Esophagus (tissue), 2 donors: ENCODE results near the gene TXLNB. TPM values are rescaled to one million over a fixed set of nuclear protein-coding genes. Genes with fewer than 3 reads are reported as not detected.

Source experiments
- H3K27ac ChIP-seq, 2 donors: one replicate each; pipeline ENCODE4 v1.5.1; 2013; ENCODE audit warnings: low read depth in 2 of 2, mild to moderate bottlenecking in 2 of 2, inconsistent platforms in 1 of 2, low read length in 1 of 2, moderate library complexity in 1 of 2
- H3K27me3 ChIP-seq, 2 donors: one replicate each; pipeline ENCODE4 v1.6.1; 2013; ENCODE audit warnings: low read length in 2 of 2, control low read depth in 1 of 2, mild to moderate bottlenecking in 1 of 2; ENCODE audit not compliant: insufficient read depth in 2 of 2, control insufficient read depth in 1 of 2
- H3K36me3 ChIP-seq, 2 donors: one replicate each; pipeline ENCODE4 v1.6.1; 2013; ENCODE audit warnings: low read length in 1 of 2; ENCODE audit not compliant: control insufficient read depth in 2 of 2, insufficient read depth in 2 of 2
- H3K4me1 ChIP-seq, 2 donors: one replicate each; pipeline ENCODE4 v1.6.1; 2013; ENCODE audit warnings: low read length in 1 of 2; ENCODE audit not compliant: control insufficient read depth in 2 of 2, insufficient read depth in 2 of 2
- H3K4me3 ChIP-seq, 2 donors: one replicate each; pipeline ENCODE4 v1.5.1; 2013; ENCODE audit warnings: low read length in 2 of 2, mild to moderate bottlenecking in 2 of 2, low read depth in 1 of 2, moderate library complexity in 1 of 2
- H3K9me3 ChIP-seq, 2 donors: one replicate each; pipeline ENCODE4 v1.6.1; 2013; ENCODE audit warnings: mild to moderate bottlenecking in 2 of 2, low read depth in 1 of 2, low read length in 1 of 2, moderate library complexity in 1 of 2; ENCODE audit not compliant: control insufficient read depth in 2 of 2, insufficient read depth in 1 of 2
- WGBS, 2 donors: extraction: QIAGEN DNeasy Blood & Tissue Kit; methylation state at CpG; one replicate each; pipeline ENCODE4 v1.1.7; 2013; 5-methylcytosine and 5-hydroxymethylcytosine counted together
- polyA plus RNA-seq, 2 donors: library from polyadenylated mRNA; stranded (reverse); fragments of 200-250 nt; gene quantifications; one replicate each; pipeline ENCODE4 v1.2.3, GENCODE V29; 2013
- donor health status: healthy with polysubstance abuse.
- donor health status: Bipolar disorder and iron deficiency.

The TXLNB gene
- polyA plus RNA-seq, 2 donors: 0.14 to 0.16 TPM

DNA sequence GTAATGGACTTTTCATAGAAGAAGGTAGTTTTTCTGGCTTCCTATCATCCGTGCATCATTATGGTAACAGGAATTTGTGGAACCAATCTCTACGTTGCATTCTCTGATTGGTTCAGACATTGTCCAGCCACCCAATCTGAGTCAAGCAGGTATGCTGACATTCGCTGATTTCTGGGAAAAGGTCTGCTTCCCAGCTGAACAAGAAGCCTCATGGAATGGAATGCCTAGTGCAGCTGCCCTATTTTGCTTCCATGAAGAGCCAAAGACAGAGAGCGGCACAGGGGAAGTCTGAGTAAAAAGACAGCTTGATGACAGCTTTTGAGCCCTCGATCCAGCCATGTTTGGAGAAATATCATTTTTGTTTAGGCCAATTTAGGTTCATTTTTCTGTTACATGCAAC lies 38.5 kb upstream of the TXLNB start:
- Histone ChIP-seq H3K4me1 (peaks cover 0 to 2% of the 10 kb centered on the region in 2 donors), H3K9me3 (no peaks in the 10 kb centered on the region), H3K27ac (no peak overlapping the region), H3K27me3 (no peaks in the 10 kb centered on the region), H3K4me3 (no peak overlapping the region), H3K36me3 (no peaks in the 10 kb centered on the region)
- WGBS, 2 donors: 89 to 90% methylated on average over 5 of the region's 5 CpGs

DNA sequence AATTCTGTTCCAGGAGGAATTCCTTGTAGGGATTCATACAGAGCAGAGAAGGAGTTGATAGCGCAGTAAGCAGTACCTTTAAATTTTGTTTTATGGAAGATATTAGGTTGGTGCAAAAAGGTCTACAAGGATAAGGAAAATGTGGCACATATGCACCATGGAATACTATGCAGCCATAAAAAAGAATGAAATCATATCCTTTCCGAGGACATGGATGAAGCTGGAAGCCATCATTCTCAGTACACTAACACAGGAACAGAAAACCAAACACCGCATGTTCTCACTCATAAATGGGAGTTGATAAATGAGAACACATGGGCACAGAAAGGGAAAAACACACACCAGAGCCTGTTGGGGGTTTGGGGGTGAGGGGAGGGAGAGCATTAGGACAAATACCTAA lies 37.4 kb upstream of the TXLNB start:
- 95 to 100% methylated on average over 3 of the region's 3 CpGs for WGBS, 2 donors
- Histone ChIP-seq H3K27me3 (no peaks in the 10 kb centered on the region), H3K9me3 (no peaks in the 10 kb centered on the region), H3K27ac (no peak overlapping the region), H3K36me3 (no peaks in the 10 kb centered on the region), H3K4me1 (peaks cover 0 to 2% of the 10 kb centered on the region in 2 donors), H3K4me3 (no peak overlapping the region)

DNA sequence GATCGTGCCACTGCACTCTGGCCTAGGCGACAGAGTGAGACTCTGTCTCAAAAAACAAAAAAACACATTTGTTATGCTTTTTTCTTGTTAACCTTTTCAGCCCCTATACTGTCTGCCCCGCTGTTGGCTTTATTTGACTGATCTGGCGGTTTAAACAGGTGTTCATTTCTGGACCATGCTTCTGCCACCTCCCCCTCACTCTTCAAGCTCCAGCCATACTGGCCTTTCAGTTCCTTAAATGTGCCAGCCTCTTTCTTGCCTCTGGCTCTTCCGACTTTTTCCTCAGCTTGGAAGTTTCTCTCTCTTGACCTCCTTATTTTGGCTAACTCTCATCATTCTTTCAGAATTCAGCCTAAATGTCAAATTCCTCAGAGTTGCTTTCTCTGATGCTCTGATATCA lies 35.2 kb upstream of the TXLNB start:
- no peak overlapping the region for H3K4me3 ChIP-seq
- H3K9me3 ChIP-seq: no peaks in the 10 kb centered on the region
- no peaks in the 10 kb centered on the region for H3K27me3 ChIP-seq
- WGBS, 2 donors: 92 to 95% methylated on average over 5 of the region's 5 CpGs
- H3K27ac ChIP-seq: no peak overlapping the region
- peaks cover 0 to 2% of the 10 kb centered on the region in 2 donors for H3K4me1 ChIP-seq
- no peaks in the 10 kb centered on the region for H3K36me3 ChIP-seq

DNA sequence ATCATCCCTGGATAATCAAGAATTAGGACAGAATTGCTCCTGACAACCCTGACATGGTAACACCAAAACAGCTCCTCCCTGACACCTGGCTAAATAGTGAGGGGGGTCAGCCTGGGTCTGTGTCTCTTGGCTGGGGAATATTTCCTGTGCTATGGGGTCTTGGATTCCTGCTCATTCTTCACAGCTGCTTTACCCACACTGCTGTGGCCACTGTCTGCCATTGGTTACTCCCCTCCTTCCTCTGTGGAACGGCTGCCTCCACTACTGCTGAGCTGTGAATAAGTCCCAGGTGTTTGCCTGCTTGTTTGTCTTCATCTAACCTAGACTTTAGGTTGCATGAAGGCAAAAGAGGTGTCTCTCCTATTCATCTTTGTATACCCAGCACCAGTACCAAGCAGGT lies 33.9 kb upstream of the TXLNB start:
- H3K4me3 ChIP-seq: no peak overlapping the region
- H3K36me3 ChIP-seq: no peaks in the 10 kb centered on the region
- 57 to 73% methylated on average over 1 of the region's 1 CpG for WGBS, 2 donors
- no peaks in the 10 kb centered on the region for H3K27me3 ChIP-seq
- no peaks in the 10 kb centered on the region for H3K9me3 ChIP-seq
- H3K27ac ChIP-seq: peak overlapping the region in 1 of 2 donors; percentile 3
- peaks cover 0 to 2% of the 10 kb centered on the region in 2 donors for H3K4me1 ChIP-seq

DNA sequence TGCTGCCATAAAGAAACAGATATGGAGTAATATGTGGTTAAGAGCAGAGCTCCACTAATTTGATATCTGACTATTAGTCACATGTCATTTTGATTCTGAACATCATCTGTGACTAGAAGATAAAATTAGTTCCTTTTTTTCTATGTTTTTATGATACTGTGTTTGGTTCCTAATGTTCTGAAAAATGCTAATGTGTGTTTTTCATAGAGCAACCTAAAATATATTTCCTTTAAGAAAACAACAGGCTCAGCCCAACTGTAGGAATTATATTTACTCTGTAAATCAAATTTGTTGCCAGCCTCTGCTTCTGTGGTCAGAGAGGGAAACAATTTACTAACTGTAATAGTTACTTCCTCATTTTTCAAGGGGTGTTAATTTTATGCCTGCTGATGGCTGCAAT lies 33.3 kb upstream of the TXLNB start:
- no peak overlapping the region for H3K4me3 ChIP-seq
- no peaks in the 10 kb centered on the region for H3K27me3 ChIP-seq
- no peaks in the 10 kb centered on the region for H3K4me1 ChIP-seq
- H3K36me3 ChIP-seq: no peaks in the 10 kb centered on the region
- no peaks in the 10 kb centered on the region for H3K9me3 ChIP-seq
- no peak overlapping the region for H3K27ac ChIP-seq

DNA sequence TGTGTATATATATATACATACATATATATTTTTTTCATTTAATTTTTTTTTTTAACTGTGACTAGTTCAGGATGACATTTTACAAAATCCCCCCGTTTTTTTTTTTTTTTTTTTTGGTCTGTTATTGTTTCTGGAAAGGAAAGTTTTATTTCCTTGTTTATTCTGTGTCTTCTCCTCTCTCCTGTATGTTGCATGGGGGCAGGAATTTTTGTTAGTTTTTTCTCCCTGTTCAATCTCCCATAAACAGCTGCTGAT lies 32.4 kb upstream of the TXLNB start:
- H3K4me1 ChIP-seq: no peaks in the 10 kb centered on the region
- no peaks in the 10 kb centered on the region for H3K9me3 ChIP-seq
- H3K4me3 ChIP-seq: no peak overlapping the region
- 11 to 20% methylated on average over 1 of the region's 1 CpG for WGBS, 2 donors
- H3K36me3 ChIP-seq: no peaks in the 10 kb centered on the region
- H3K27me3 ChIP-seq: no peaks in the 10 kb centered on the region
- H3K27ac ChIP-seq: no peak overlapping the region

DNA sequence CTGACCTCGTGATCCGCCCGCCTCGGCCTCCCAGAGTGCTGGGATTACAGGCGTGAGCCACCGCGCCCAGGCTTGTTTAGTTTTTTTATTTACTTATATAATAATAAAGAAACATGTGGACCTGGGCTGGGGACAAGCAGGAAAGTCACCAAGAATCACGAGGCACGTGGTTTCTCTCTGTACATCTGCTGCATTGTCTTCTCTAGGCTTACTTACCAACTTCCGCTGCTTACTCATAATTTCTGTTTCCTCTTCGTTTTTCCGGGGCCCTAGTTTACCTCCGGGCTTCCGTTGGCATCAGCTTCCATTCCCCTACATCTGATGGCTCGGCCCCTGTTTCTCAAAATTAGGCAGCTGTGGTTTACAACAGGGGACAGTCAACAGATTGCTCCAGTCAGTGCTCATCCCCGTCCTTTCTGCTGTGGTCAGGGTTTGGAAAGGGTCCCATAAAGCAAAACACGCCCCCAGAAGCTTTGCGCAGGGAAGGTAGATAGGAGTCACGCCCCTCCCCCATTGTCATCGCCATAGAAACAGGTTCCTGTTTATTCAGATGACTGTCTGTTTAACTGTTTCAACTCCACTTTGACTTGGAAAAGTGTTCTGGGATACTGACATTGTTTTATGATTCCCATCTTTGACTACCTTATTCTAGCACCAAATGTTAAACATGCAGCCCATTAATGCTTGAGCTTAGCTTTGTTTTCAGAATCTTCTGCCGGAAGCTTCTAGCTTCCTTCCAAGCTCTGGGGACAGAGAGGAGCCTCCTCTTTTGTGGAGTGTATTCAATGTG lies 31.9 kb upstream of the TXLNB start:
- H3K36me3 ChIP-seq: no peaks in the 10 kb centered on the region
- H3K9me3 ChIP-seq: no peaks in the 10 kb centered on the region
- H3K4me3 ChIP-seq: no peak overlapping the region
- no peaks in the 10 kb centered on the region for H3K4me1 ChIP-seq
- peak overlapping the region; percentile 38 to 40 for H3K27ac ChIP-seq
- H3K27me3 ChIP-seq: no peaks in the 10 kb centered on the region
- 47 to 48% methylated on average over 21 of the region's 21 CpGs for WGBS, 2 donors

DNA sequence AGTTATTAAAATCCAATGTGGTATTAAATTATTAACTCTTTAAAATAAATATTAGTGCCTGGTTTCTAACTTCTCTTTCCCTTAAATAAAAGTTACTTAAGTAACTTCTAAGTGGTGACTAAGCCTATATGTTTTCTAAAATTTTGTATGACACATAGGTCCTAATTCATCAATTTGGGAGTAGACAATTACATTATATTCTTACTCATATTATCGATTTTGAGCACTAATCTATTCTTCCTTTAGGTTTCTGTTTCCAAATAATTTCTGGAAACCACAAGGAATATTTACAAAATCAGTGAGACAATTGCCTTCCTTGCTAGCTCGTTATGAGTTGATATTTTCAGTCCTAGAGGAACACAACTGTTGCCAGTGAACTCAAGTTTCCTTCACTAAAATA lies 28.3 kb upstream of the TXLNB start:
- 46 to 54% methylated on average over 2 of the region's 2 CpGs for WGBS, 2 donors
- H3K36me3 ChIP-seq: no peaks in the 10 kb centered on the region
- no peaks in the 10 kb centered on the region for H3K27me3 ChIP-seq
- no peaks in the 10 kb centered on the region for H3K9me3 ChIP-seq
- H3K4me1 ChIP-seq: no peaks in the 10 kb centered on the region
- no peak overlapping the region for H3K27ac ChIP-seq
- no peak overlapping the region for H3K4me3 ChIP-seq

DNA sequence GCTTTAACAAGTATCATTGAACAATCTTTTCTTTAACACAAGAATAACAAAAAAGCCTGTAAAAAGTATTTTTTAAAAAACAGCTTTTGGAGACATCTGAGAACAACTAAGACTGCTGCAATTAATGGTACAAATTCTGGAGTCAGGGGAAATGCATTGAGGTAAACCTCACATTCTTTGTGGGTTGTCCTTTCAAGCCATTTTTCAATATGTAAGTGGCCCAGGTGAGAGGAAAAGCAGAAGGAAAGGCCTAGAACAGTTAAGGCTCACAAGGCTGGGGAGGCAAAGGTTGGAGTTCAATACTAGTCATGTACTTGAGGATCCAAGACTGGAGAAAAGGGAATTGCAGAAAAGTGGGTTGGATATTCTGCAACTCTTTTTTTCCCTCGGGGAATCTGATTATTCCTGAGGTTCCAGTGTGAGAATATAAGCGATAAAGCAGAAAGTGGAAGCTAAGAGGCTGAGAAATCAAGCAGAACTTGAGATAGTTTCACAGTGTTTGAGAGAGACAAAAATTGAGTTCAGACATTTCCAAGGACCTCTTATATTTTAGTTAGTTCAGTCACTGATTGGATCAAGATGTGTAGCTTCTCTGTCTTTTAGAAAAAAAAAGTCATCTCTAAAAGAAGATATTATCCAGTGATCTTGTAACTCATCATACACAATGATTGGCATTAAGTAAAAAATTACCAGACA lies 25.0 kb upstream of the TXLNB start:
- Histone ChIP-seq H3K36me3 (no peaks in the 10 kb centered on the region), H3K4me1 (no peaks in the 10 kb centered on the region), H3K27me3 (no peaks in the 10 kb centered on the region), H3K9me3 (no peaks in the 10 kb centered on the region), H3K4me3 (no peak overlapping the region), H3K27ac (no peak overlapping the region)
- WGBS, 2 donors: 91% methylated on average over 2 of the region's 2 CpGs
